ENCODE measurements around the gene TMEM129. TPM values are rescaled to one million over a fixed set of nuclear protein-coding genes. Genes with fewer than 3 reads are reported as not detected.
"Not testable (repeated sequence)": the region's sequence is repeated elsewhere in the genome, so short reads cannot be mapped to it uniquely, and the experiment has no call there.

Gene TMEM129
- total RNA-seq, 1 experiment from 2014 or later, result 29.8 TPM

GRCh38 chr4:1703867-1704266, 17.3 kb downstream of the TMEM129 start:
- BruUV-seq (replicated peaks), result no TSS peak
- Mint-ChIP-seq H3K4me1 (ENCODE audit: low read depth, unreplicated experiment) (peaks cover 4% of the 10 kb centered on the region), H3K27ac (ENCODE audit: unreplicated experiment) (no peak overlapping the region), H3K36me3 (ENCODE audit: insufficient read depth, unreplicated experiment) (peaks cover 36% of the 10 kb centered on the region), H3K4me3 (ENCODE audit: low read depth, unreplicated experiment) (no peak overlapping the region), H3K9me3 (ENCODE audit: low read depth, unreplicated experiment) (no peaks in the 10 kb centered on the region), H3K27me3 (ENCODE audit: unreplicated experiment) (no peaks in the 10 kb centered on the region)
- intact Hi-C loops (cut with micrococcal nuclease; ENCODE audit: unreplicated experiment), result no loop called here
- no peak for TF ChIP-seq CTCF (IDR thresholded peaks at IDR 0.05; ENCODE audit: unreplicated experiment)
- DNase-seq, result no peak
- CTCF ChIA-PET, result interaction anchor here (1.0 to 2.0 kb wide), 2 partner anchors 10 to 50 kb away, joined by 5 read pairs; no protein-coding TSS in a partner anchor

GRCh38 chr4:1701671-1702070, 19.5 kb downstream of the TMEM129 start:
- H3K4me3 Mint-ChIP-seq (ENCODE audit: low read depth, unreplicated experiment); H3K27ac Mint-ChIP-seq (ENCODE audit: unreplicated experiment); H3K4me1 Mint-ChIP-seq (ENCODE audit: low read depth, unreplicated experiment); intact Hi-C loops (cut with micrococcal nuclease; ENCODE audit: unreplicated experiment); H3K27me3 Mint-ChIP-seq (ENCODE audit: unreplicated experiment); CTCF ChIA-PET; BruUV-seq (replicated peaks); H3K9me3 Mint-ChIP-seq (ENCODE audit: low read depth, unreplicated experiment); DNase-seq: not testable (repeated sequence)
- H3K36me3 Mint-ChIP-seq (ENCODE audit: insufficient read depth, unreplicated experiment), result peaks cover 32% of the 10 kb centered on the region

GRCh38 chr4:1695913-1696312, 25.2 kb downstream of the TMEM129 start:
- no peaks in the 10 kb centered on the region for H3K4me1 Mint-ChIP-seq (ENCODE audit: low read depth, unreplicated experiment)
- H3K27ac Mint-ChIP-seq (ENCODE audit: unreplicated experiment), result no peak overlapping the region
- H3K9me3 Mint-ChIP-seq (ENCODE audit: low read depth, unreplicated experiment), result no peaks in the 10 kb centered on the region
- TF ChIP-seq CTCF (IDR thresholded peaks at IDR 0.05; ENCODE audit: unreplicated experiment), result no peak
- no peak for DNase-seq
- intact Hi-C loops (cut with micrococcal nuclease; ENCODE audit: unreplicated experiment), result no loop called here
- H3K27me3 Mint-ChIP-seq (ENCODE audit: unreplicated experiment), result no peaks in the 10 kb centered on the region
- no TSS peak for BruUV-seq (replicated peaks)
- peaks cover 34% of the 10 kb centered on the region for H3K36me3 Mint-ChIP-seq (ENCODE audit: insufficient read depth, unreplicated experiment)
- H3K4me3 Mint-ChIP-seq (ENCODE audit: low read depth, unreplicated experiment), result no peak overlapping the region
- CTCF ChIA-PET, result interaction anchor here (0.7 to 1.0 kb wide), 2 partner anchors 13 to 187 kb away, joined by 4 to 6 read pairs; no protein-coding TSS in a partner anchor

GRCh38 chr4:1693131-1693896, 27.8 kb downstream of the TMEM129 start:
- no peaks in the 10 kb centered on the region for H3K4me1 Mint-ChIP-seq (ENCODE audit: low read depth, unreplicated experiment)
- DNase-seq, result peak; percentile 73
- no peaks in the 10 kb centered on the region for H3K27me3 Mint-ChIP-seq (ENCODE audit: unreplicated experiment)
- intact Hi-C loops (cut with micrococcal nuclease; ENCODE audit: unreplicated experiment), result no loop called here
- no peaks in the 10 kb centered on the region for H3K9me3 Mint-ChIP-seq (ENCODE audit: low read depth, unreplicated experiment)
- no peak overlapping the region for H3K27ac Mint-ChIP-seq (ENCODE audit: unreplicated experiment)
- H3K36me3 Mint-ChIP-seq (ENCODE audit: insufficient read depth, unreplicated experiment), result peaks cover 37% of the 10 kb centered on the region
- CTCF ChIA-PET, result interaction anchor here (0.6 to 1.7 kb wide), 7 partner anchors 10 to 422 kb away, joined by 3 to 21 read pairs (median 5); partner anchors contain the start of genes SLBP, TACC3 and TMEM129
- TF ChIP-seq CTCF (IDR thresholded peaks at IDR 0.05; ENCODE audit: unreplicated experiment), result peak; percentile 75
- TSS peak; percentile 43 for BruUV-seq (replicated peaks)
- no peak overlapping the region for H3K4me3 Mint-ChIP-seq (ENCODE audit: low read depth, unreplicated experiment)
